Neural cell (in vitro differentiated cells): ENCODE data around the gene MT1HL1. TPM values are rescaled to one million over a fixed set of nuclear protein-coding genes. Genes with fewer than 3 reads are reported as not detected.
"Not testable (repeated sequence)": the region's sequence is repeated elsewhere in the genome, so short reads cannot be mapped to it uniquely, and the experiment has no call there.

Experiments
- H2AFZ ChIP-seq: fragments of 200-600, 300-800 bp; sonication (generic), shearing (Covaris generic); 2 replicates; pipeline ENCODE4 v1.6.0; 2014; ENCODE audit warnings: low read depth, mild to moderate bottlenecking, antibody characterized with exemption, low read length, moderate library complexity
- H3F3A ChIP-seq: fragments of 200-600 bp; shearing (Covaris generic); 2 replicates; pipeline ENCODE4 v1.6.1; 2016; ENCODE audit warnings: mild to moderate bottlenecking, moderate library complexity, mixed read lengths, antibody characterized with exemption, low read length; ENCODE audit not compliant: insufficient read depth, poor library complexity, severe bottlenecking
- H3K27ac ChIP-seq: fragments of 200-600, 300-800 bp; sonication (generic), shearing (Covaris generic); 2 replicates; pipeline ENCODE4 v1.5.1; 2014; ENCODE audit warnings: mild to moderate bottlenecking, low read length, moderate library complexity
- H3K27me3 ChIP-seq: fragments of 300-800, 200-600 bp; sonication (generic), shearing (Covaris generic); 2 replicates; pipeline ENCODE4 v1.6.0; 2014; ENCODE audit warnings: mild to moderate bottlenecking, low read depth, low read length, moderate library complexity; ENCODE audit not compliant: insufficient read depth
- H3K36me3 ChIP-seq: fragments of 300-800, 200-600 bp; sonication (generic), shearing (Covaris generic); 2 replicates; pipeline ENCODE4 v1.5.1; 2014; ENCODE audit warnings: mild to moderate bottlenecking, antibody characterized with exemption, low read length, moderate library complexity; ENCODE audit not compliant: insufficient read depth
- H3K4me2 ChIP-seq: fragments of 300-800, 200-600 bp; sonication (generic), shearing (Covaris generic); 2 replicates; pipeline ENCODE4 v1.6.0; 2014; ENCODE audit warnings: mild to moderate bottlenecking, low read length
- H3K4me3 ChIP-seq: fragments of 300-800, 200-600 bp; sonication (generic), shearing (Covaris generic); 2 replicates; pipeline ENCODE4 v1.5.1; 2014; ENCODE audit warnings: mild to moderate bottlenecking, low read length, moderate library complexity
- H3K79me2 ChIP-seq: fragments of 200-600 bp; shearing (Covaris generic); replicated peaks from 2 replicates; pipeline ENCODE4 v1.6.0; 2014; ENCODE audit warnings: mild to moderate bottlenecking, low read length, moderate library complexity; ENCODE audit not compliant: insufficient read depth
- H3K9ac ChIP-seq: fragments of 300-800, 200-600 bp; sonication (generic), shearing (Covaris generic); 2 replicates; pipeline ENCODE4 v1.6.1; 2016; ENCODE audit warnings: mild to moderate bottlenecking, low read length, mixed read lengths
- H3K9me2 ChIP-seq: fragments of 200-600 bp; shearing (Covaris generic); 2 replicates; pipeline ENCODE4 v1.6.1; 2016; ENCODE audit warnings: mild to moderate bottlenecking, low read length, mixed read lengths; ENCODE audit not compliant: insufficient read depth
- H3K9me3 ChIP-seq: fragments of 200-600, 300-800 bp; sonication (generic), shearing (Covaris generic); 2 replicates; pipeline ENCODE4 v1.6.1; 2016; ENCODE audit warnings: mild to moderate bottlenecking, mixed run types, low read length, moderate library complexity, mixed read lengths
- H4K20me1 ChIP-seq: fragments of 200-600 bp; shearing (Covaris generic); 2 replicates; pipeline ENCODE4 v1.6.1; 2016; ENCODE audit warnings: mild to moderate bottlenecking, mixed run types; ENCODE audit not compliant: insufficient read depth
- EP300 ChIP-seq: fragments of 450-650 bp; conservative IDR thresholded peaks from 2 replicates; pipeline ENCODE4 v1.6.1; 2014; ENCODE audit warnings: antibody characterized with exemption, mild to moderate bottlenecking, moderate library complexity; ENCODE audit not compliant: poor library complexity, severe bottlenecking
- EZH2 ChIP-seq: fragments of 200-600, 300-800 bp; shearing (Covaris generic), sonication (generic); IDR thresholded peaks from 2 replicates; pipeline ENCODE4 v1.6.1; 2014; ENCODE audit warnings: antibody characterized with exemption, low read length, borderline replicate concordance, mild to moderate bottlenecking; ENCODE audit not compliant: insufficient read depth, poor library complexity, severe bottlenecking
- MXI1 ChIP-seq: fragments of 450-650 bp; conservative IDR thresholded peaks from 2 replicates; pipeline ENCODE4 v1.6.1; 2014; ENCODE audit warnings: antibody characterized with exemption, mild to moderate bottlenecking; ENCODE audit not compliant: poor library complexity, severe bottlenecking
- POLR2AphosphoS5 ChIP-seq: IDR thresholded peaks from 2 replicates; pipeline ENCODE4 v1.6.1; 2012
- RAD21 ChIP-seq: fragments of 450-650 bp; conservative IDR thresholded peaks from 2 replicates; pipeline ENCODE4 v1.6.1; 2014; ENCODE audit warnings: antibody characterized with exemption, mild to moderate bottlenecking, moderate library complexity
- REST ChIP-seq: IDR thresholded peaks from 2 replicates; pipeline ENCODE4 v1.6.1; 2012; ENCODE audit warnings: borderline replicate concordance
- SMC3 ChIP-seq: fragments of 450-650 bp; conservative IDR thresholded peaks from 2 replicates; pipeline ENCODE4 v1.6.1; 2014; ENCODE audit warnings: antibody characterized with exemption, mild to moderate bottlenecking, moderate library complexity; ENCODE audit not compliant: poor library complexity
- TAF1 ChIP-seq: IDR thresholded peaks from 2 replicates; pipeline ENCODE4 v1.6.1; 2012; ENCODE audit warnings: low read depth
- polyA plus RNA-seq: library from polyadenylated mRNA; depleted of rRNA; stranded (reverse); fragments of >200 nt; gene quantifications from 2 replicates; pipeline ENCODE4 v1.2.3, GENCODE V29; 2014
- TF ChIP-seq, protein P1 (sequence below): fragments of 450-650 bp; IDR thresholded peaks from 2 replicates; pipeline ENCODE4 v1.5.1; 2014; ENCODE audit warnings: antibody characterized with exemption, mild to moderate bottlenecking, moderate library complexity; ENCODE audit not compliant: poor library complexity, severe bottlenecking

The MT1HL1 gene
- polyA plus RNA-seq, 1 donor from 2014 or later = not detected

DNA sequence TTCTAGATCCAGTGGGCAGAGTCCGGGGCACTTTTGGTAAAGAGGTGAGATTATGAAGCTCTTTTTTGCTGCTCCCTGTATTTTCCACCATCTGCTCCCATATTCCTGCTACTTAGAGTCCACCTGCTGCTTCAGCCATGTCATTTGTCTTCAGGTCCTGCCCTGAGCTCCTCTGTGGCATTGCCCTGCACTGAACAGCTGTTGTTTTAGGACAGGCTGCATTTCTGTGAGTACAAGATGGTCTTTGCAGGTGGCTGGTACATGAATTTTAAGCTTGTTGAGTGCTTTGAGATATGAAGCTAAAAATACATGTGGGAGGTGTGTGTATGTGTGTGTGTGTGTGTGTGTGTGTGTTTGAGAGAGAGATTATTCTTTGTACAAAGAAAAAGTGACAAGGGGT lies 21.9 kb downstream of the MT1HL1 start:
- no peak overlapping the region for H3K9ac ChIP-seq
- no peaks in the 10 kb centered on the region for H3K27me3 ChIP-seq
- H3K36me3 ChIP-seq = no peaks in the 10 kb centered on the region
- no peaks in the 10 kb centered on the region for H3K79me2 ChIP-seq
- H4K20me1 ChIP-seq = no peaks in the 10 kb centered on the region
- no peaks in the 10 kb centered on the region for H3K9me3 ChIP-seq
- H3K27ac ChIP-seq = no peak overlapping the region
- no peaks in the 10 kb centered on the region for H3F3A ChIP-seq
- H3K4me2 ChIP-seq = no peak overlapping the region
- no peak overlapping the region for H2AFZ ChIP-seq
- no peak for TF ChIP-seq REST
- TF ChIP-seq MXI1 = no peak
- TF ChIP-seq RAD21 = no peak
- no peak for TF ChIP-seq EP300
- TF ChIP-seq, protein P1, sequence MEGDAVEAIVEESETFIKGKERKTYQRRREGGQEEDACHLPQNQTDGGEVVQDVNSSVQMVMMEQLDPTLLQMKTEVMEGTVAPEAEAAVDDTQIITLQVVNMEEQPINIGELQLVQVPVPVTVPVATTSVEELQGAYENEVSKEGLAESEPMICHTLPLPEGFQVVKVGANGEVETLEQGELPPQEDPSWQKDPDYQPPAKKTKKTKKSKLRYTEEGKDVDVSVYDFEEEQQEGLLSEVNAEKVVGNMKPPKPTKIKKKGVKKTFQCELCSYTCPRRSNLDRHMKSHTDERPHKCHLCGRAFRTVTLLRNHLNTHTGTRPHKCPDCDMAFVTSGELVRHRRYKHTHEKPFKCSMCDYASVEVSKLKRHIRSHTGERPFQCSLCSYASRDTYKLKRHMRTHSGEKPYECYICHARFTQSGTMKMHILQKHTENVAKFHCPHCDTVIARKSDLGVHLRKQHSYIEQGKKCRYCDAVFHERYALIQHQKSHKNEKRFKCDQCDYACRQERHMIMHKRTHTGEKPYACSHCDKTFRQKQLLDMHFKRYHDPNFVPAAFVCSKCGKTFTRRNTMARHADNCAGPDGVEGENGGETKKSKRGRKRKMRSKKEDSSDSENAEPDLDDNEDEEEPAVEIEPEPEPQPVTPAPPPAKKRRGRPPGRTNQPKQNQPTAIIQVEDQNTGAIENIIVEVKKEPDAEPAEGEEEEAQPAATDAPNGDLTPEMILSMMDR = no peak
- TF ChIP-seq SMC3 = no peak
- no peak for TF ChIP-seq TAF1
- TF ChIP-seq EZH2 = no peak
- no peak for TF ChIP-seq POLR2AphosphoS5
- no peaks in the 10 kb centered on the region for H3K9me2 ChIP-seq
- no peak overlapping the region for H3K4me3 ChIP-seq

DNA sequence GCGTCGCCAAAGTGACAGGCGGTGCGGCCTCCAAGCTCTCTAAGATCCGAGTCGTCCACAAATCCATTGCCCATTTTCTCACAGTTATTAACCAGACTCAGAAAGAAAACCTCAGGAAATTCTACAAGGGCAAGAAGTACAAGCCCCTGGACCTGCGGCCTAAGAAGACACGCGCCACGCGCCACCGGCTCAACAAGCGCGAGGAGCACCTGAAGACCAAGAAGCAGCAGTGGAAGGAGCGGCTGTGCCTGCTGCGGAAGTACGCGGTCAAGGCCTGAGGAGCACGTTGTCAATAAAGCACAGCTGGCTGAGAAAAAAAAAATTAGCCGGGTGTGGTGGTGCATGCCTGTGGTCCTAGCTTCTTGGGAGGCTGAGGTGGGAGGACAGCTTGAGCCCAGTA lies 22.8 kb downstream of the MT1HL1 start:
- H3K27ac ChIP-seq, H3F3A ChIP-seq: not testable (repeated sequence)

GRCh38 chr1:236980673-236981072 lies 23.6 kb downstream of the MT1HL1 start:
- H3K4me3 ChIP-seq = no peak overlapping the region
- no peak overlapping the region for H3K4me2 ChIP-seq
- H3K9me3 ChIP-seq = no peaks in the 10 kb centered on the region
- no peaks in the 10 kb centered on the region for H4K20me1 ChIP-seq
- no peak overlapping the region for H3K9ac ChIP-seq
- H3F3A ChIP-seq = no peaks in the 10 kb centered on the region
- H3K27ac ChIP-seq = no peak overlapping the region
- H2AFZ ChIP-seq = no peak overlapping the region
- H3K9me2 ChIP-seq = no peaks in the 10 kb centered on the region
- no peaks in the 10 kb centered on the region for H3K79me2 ChIP-seq
- no peaks in the 10 kb centered on the region for H3K36me3 ChIP-seq
- H3K27me3 ChIP-seq = no peaks in the 10 kb centered on the region
- TF ChIP-seq MXI1 (no peak), EP300 (no peak), SMC3 (no peak), RAD21 (no peak), REST (no peak), TAF1 (no peak), EZH2 (no peak), POLR2AphosphoS5 (no peak)
- TF ChIP-seq, protein P1 = no peak

More for the DNA sequence above, 22.8 kb downstream of the MT1HL1 start:
- H3K4me3 ChIP-seq, H2AFZ ChIP-seq, H3K36me3 ChIP-seq, H3K4me2 ChIP-seq, H3K79me2 ChIP-seq, H4K20me1 ChIP-seq, H3K9me2 ChIP-seq, H3K27me3 ChIP-seq, H3K9ac ChIP-seq, H3K9me3 ChIP-seq: not testable (repeated sequence)
